IMR-90 (cell line): ENCODE data around the gene ZNF618.

Experiments used
- CHD1 ChIP-seq: IDR thresholded peaks from 2 replicates; pipeline ENCODE4 v1.6.1; 2012; ENCODE audit warnings: low read depth, low read length, improper control_type of control experiment
- CTCF ChIP-seq: conservative IDR thresholded peaks from 2 replicates; pipeline ENCODE4 v1.5.1; 2012; ENCODE audit warnings: mild to moderate bottlenecking, low read depth, low read length, improper control_type of control experiment
- FOS ChIP-seq: fragments of 150-350 bp; IDR thresholded peaks from 2 replicates; pipeline ENCODE4 v1.6.1; 2016; ENCODE audit warnings: low read depth, low read length
- MAZ ChIP-seq: IDR thresholded peaks from 2 replicates; pipeline ENCODE4 v1.6.1; 2012; ENCODE audit warnings: low read depth, mild to moderate bottlenecking, low read length, improper control_type of control experiment, moderate library complexity, borderline replicate concordance
- NFE2L2 ChIP-seq: fragments of 150-350 bp; IDR thresholded peaks from 2 replicates; pipeline ENCODE4 v1.6.1; 2016; ENCODE audit warnings: low read depth, mild to moderate bottlenecking, low read length
- POLR2A ChIP-seq: IDR thresholded peaks from 2 replicates; pipeline ENCODE4 v1.6.1; 2012; ENCODE audit warnings: mild to moderate bottlenecking, low read depth, low read length
- RFX5 ChIP-seq: IDR thresholded peaks from 2 replicates; pipeline ENCODE4 v1.8.0; 2012; ENCODE audit warnings: low read depth, mild to moderate bottlenecking, low read length, moderate library complexity
- SMC3 ChIP-seq: fragments of 150-350 bp; IDR thresholded peaks from 2 replicates; pipeline ENCODE4 v1.6.1; 2016; ENCODE audit warnings: low read depth, mild to moderate bottlenecking, antibody characterized with exemption, low read length, moderate library complexity

GRCh38 chr9:114046237-114046755 is 170.2 kb downstream of the ZNF618 start:
- no peak for TF ChIP-seq NFE2L2
- no peak for TF ChIP-seq POLR2A
- TF ChIP-seq CTCF = no peak
- TF ChIP-seq CHD1 = no peak
- no peak for TF ChIP-seq FOS
- TF ChIP-seq SMC3 = no peak
- TF ChIP-seq MAZ = no peak
- TF ChIP-seq RFX5 = no peak
